Colon (tissue), 2 donors: Measurements from ENCODE around the gene C1orf21.
A peak's percentile ranks its signal among the peaks of the same experiment; 100 is the strongest.

ENCODE experiments used
- FAIRE-seq: peaks from 2 replicates; lab custom pipeline; 2012; peaks lifted over from hg19 to GRCh38; lab: Jason Lieb, UNC
- donor health status: control.
- donor health status: control.

Gene C1orf21

GRCh38 chr1:184557423-184558347, 170.9 kb downstream of the C1orf21 start:
- no peak for FAIRE-seq

DNA sequence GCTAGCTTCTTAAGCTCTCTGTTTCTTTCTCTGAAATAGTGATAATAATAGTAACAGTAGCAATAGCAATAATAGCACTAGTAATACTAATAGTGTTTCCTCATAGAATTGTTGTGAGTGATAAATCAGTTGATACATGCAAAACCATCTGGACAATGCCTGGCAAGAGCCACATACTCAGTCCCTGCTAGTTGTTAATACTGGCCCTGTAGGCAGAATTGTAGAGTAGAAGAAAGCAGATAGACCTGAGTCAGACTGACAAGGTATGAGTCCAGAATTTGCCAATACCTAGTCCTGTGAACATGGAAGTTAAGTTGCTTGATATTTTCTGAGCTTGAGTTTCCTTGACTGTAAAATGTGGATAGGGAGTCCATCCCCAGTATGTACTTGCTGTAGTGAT, 171.9 kb downstream of the C1orf21 start:
- no peak for FAIRE-seq

- no peak for FAIRE-seq
Observed at GRCh38 chr1:184559117-184559713, 172.4 kb downstream of the C1orf21 start.

GRCh38 chr1:184562806-184563205, 176.0 kb downstream of the C1orf21 start:
- no peak for FAIRE-seq

DNA sequence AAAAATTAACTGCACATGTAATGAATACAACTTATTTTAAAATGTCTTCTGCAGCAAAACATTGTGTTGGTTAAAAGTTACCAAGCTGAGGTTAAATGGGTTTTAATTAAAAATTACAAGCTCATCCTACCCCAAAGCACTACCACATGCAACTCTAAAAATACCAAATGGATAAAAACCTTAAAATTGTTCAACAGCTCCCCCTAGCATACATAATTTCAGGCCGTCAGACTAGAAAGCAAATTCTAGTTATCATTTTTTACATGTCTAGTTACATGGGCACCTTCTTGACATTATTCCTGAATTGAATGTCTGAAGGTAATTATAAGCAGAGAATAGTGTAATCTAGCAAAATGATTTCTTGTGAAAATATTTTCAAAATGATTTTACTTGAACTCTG, 176.5 kb downstream of the C1orf21 start:
- FAIRE-seq = no peak

GRCh38 chr1:184567009-184567408, 180.2 kb downstream of the C1orf21 start:
- no peak for FAIRE-seq

DNA sequence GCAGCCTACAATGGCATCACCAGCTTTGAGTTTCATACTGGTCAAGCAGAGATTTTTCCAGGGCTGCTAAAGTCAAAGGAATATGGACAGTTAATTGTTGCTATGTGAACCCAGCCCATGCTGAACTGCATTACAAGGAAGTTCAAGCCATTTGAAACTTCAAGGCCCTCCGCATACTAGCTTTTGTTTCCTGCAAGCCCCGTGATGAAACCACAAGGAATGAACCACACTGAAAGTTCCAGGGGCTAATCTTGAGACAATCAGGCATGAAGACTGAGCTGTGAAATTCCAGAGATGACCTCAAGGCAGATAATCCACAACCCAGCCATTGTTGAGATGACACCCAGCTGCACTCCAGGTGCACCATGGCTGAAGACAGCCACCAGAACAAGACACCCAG, 180.8 kb downstream of the C1orf21 start:
- no peak for FAIRE-seq

GRCh38 chr1:184568148-184568547, 181.3 kb downstream of the C1orf21 start:
- no peak for FAIRE-seq

DNA sequence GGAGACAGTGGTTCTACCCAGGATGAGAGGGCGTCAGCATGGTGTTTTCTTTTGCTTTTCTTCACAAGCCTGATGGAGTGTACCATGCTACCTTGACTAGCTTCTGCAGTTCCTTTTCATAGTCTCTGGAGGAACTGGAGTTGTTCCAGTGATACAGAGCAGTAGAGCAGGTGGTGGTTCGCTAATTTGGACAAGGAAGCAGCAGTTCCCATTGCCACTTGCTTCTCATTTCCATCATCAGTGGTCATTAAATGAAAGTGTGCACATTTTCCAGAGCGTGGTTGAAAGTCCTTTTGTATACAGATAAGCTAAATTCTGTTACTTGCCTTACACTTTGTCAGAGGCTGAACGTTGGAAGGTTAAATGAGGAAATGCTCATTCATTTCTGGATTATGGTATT, 182.3 kb downstream of the C1orf21 start:
- FAIRE-seq = no peak

- FAIRE-seq = no peak
Observed at GRCh38 chr1:184574588-184574987, 187.8 kb downstream of the C1orf21 start.

DNA sequence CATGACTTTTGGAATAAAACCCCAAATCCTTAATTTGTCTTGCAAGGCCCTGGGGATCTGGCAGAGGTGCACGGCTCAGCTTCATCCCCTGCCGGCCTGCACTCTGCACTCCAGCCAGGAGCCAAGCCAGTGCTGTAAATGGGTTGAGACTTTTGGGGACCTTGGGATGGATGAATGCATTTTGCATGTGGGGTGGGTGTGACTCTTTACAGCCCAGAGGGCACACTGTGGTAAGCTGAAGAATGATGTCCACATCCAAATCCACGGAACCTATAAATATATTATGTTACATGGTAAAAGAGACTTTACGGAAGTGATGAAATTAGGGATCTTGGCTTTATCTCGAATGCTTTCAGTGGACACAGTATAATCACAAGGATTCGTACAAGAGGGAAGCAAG, 190.0 kb downstream of the C1orf21 start:
- no peak for FAIRE-seq

GRCh38 chr1:184577319-184577718, 190.5 kb downstream of the C1orf21 start:
- FAIRE-seq = no peak

DNA sequence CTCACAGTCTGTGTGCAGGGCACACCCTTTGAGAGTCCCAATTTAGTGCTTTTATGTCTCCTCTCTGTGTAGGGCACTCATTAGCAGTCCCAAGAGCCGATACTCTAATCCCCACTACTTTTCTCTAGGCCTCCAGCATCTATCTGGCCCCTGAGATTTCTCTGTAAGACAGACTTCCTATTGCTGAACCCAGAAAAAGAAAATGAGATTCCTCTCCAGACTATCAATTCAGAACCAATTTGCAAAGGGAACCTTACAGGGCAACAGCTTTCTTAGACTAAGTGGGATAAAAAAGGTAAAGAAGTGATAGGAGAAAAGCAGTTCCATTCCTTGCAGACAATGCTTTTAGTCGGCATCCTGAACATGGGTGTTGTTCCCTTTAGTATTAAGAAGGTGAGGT, 195.6 kb downstream of the C1orf21 start:
- no peak for FAIRE-seq

DNA sequence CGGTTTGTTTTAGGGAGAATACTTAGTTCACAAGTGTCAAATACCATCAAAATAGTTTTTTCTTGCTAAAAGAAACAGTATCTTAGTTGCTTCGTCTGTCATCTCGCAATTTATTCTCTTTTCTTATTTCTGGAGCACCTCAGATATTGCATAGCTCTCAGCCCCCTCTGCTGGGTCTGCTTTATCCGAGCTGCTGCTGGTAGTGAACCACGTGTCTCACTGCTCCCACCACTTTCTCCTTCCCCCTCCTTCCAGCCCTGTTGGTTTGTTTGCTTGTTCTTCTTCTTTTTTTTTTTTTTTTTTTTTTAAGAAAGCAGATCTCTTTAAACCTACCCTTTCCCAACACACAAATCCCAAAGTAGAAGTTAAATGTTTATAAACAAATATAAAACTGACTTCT, 197.0 kb downstream of the C1orf21 start:
- no peak for FAIRE-seq

DNA sequence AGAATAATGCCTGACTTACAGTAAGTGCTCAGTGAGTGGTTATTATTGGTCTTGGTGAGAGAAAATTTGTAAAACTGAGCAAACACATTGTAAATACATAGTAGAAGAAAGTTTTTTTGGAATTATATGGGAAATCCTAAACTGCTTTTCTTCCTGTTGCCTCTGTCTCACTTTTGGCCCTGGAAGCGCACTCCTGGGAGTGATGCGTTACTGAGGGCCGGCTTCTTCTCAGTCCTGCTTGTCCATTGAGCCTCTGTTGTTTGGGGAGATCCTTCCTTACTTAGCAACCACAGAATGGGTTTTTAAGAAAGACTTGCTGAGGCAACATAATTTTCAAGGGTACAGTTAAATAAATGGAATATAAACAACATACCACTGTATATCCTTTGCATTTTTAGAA, 201.9 kb downstream of the C1orf21 start:
- no peak for FAIRE-seq

GRCh38 chr1:184590163-184590750, 203.4 kb downstream of the C1orf21 start:
- FAIRE-seq = peak; percentile 87

DNA sequence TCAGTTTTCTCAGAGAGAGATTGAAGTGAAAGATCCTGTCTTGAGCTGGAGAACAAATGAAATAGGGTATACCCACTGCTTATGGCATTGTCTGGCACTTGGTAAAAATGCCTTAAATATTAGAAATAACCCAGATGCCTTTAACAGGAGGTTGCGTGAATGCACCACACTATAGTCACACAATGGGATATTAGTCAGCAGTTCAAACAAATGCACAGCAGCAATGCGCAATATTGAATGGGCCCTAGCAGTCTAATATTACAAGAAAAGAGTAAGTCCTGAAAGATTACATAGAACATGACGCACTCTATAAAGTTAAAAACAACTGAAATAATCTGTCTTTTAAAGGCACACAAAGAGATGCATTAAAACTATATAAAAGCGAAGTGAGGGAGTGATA, 206.8 kb downstream of the C1orf21 start:
- FAIRE-seq = no peak

GRCh38 chr1:184595596-184595995, 208.8 kb downstream of the C1orf21 start:
- FAIRE-seq = no peak

GRCh38 chr1:184596950-184597645, 210.3 kb downstream of the C1orf21 start:
- no peak for FAIRE-seq

DNA sequence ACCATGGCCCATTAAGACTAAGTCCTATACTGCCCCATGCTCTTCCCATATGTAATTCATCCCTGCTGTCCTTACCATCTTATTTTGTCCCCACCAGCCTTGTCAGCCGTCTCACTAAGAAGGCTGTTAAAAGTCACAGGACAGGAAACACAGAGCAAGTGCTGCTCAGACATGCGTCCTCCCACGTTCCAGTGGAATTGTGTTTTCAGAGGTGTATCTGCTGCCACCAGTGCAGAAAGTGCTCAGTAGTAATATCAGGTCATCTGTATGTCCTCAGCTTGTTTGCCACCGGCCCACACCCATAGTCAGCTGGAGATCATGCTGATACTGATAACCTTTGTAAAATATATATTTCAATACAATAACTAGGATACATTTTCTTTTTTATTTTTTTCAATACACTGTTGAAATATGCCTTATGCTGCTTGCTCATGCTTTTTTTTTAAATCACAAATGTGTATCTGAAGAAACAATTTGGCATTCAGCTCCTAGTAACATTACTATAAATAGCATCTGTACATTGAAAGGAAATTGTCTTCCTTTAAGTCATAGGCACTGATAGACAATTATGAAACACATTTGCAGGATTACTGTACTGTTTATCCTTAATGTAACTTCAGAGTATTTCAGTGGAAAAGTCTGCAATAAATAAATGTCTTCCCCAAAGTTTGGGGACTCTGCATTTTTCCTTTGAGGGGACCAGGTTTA, 211.0 kb downstream of the C1orf21 start:
- no peak for FAIRE-seq

GRCh38 chr1:184598403-184599193, 211.8 kb downstream of the C1orf21 start:
- FAIRE-seq = peak; percentile 18
